Trophoblast cell (in vitro differentiated cells and primary cell): ENCODE results near the gene SPATA17.

Experiments used
- DNase-seq, 2 donors: peaks; one replicate each; pipeline ENCODE4 v3.0.0-alpha.2; 2016
- H2AFZ ChIP-seq: 2 replicates; pipeline ENCODE4 v1.6.1; 2013; ENCODE audit warnings: low read length, moderate library complexity, mild to moderate bottlenecking; ENCODE audit not compliant: insufficient read depth, poor library complexity
- H2AK5ac ChIP-seq: 2 replicates; pipeline ENCODE4 v1.6.1; 2013; ENCODE audit warnings: mild to moderate bottlenecking, low read length
- H2BK120ac ChIP-seq: 2 replicates; pipeline ENCODE4 v1.6.1; 2013; ENCODE audit warnings: low read length, mild to moderate bottlenecking, moderate library complexity; ENCODE audit not compliant: insufficient read depth, poor library complexity
- H2BK12ac ChIP-seq: 2 replicates; pipeline ENCODE4 v1.6.1; 2013; ENCODE audit warnings: mild to moderate bottlenecking, low read length, moderate library complexity
- H2BK5ac ChIP-seq: 2 replicates; pipeline ENCODE4 v1.6.1; 2013; ENCODE audit warnings: low read length, low read depth, moderate library complexity, mild to moderate bottlenecking; ENCODE audit not compliant: poor library complexity
- H3K14ac ChIP-seq: 2 replicates; pipeline ENCODE4 v1.6.1; 2013; ENCODE audit warnings: mild to moderate bottlenecking, low read length
- H3K18ac ChIP-seq: 2 replicates; pipeline ENCODE4 v1.6.1; 2013; ENCODE audit warnings: mild to moderate bottlenecking, low read length
- H3K23ac ChIP-seq: 2 replicates; pipeline ENCODE4 v1.6.1; 2013; ENCODE audit warnings: low read length
- H3K27ac ChIP-seq: 2 replicates; pipeline ENCODE4 v1.5.1; 2013; ENCODE audit warnings: low read depth, mild to moderate bottlenecking, inconsistent platforms, low read length, moderate library complexity
- H3K27me3 ChIP-seq: 2 replicates; pipeline ENCODE4 v1.6.1; 2013; ENCODE audit warnings: inconsistent platforms, mild to moderate bottlenecking, low read length, moderate library complexity; ENCODE audit not compliant: insufficient read depth
- H3K36me3 ChIP-seq, 2 experiments: 1 replicate in 1 of 2; 2 replicates in 1 of 2; pipeline ENCODE4 v1.6.1; 2013; ENCODE audit warnings: low read length in 2 of 2, mild to moderate bottlenecking in 2 of 2, moderate library complexity in 1 of 2; ENCODE audit not compliant: insufficient read depth in 2 of 2, control insufficient read depth in 1 of 2
- H3K4ac ChIP-seq: 2 replicates; pipeline ENCODE4 v1.6.1; 2013; ENCODE audit warnings: low read depth, mild to moderate bottlenecking, low read length, moderate library complexity
- H3K4me1 ChIP-seq, 2 experiments: 1 replicate in 1 of 2; 2 replicates in 1 of 2; pipeline ENCODE4 v1.6.1; 2013; ENCODE audit warnings: low read length in 2 of 2, mild to moderate bottlenecking in 2 of 2, moderate library complexity in 1 of 2; ENCODE audit not compliant: insufficient read depth in 2 of 2, control insufficient read depth in 1 of 2
- H3K4me2 ChIP-seq: 2 replicates; pipeline ENCODE4 v1.6.1; 2013; ENCODE audit warnings: inconsistent platforms, mild to moderate bottlenecking, low read length, moderate library complexity
- H3K4me3 ChIP-seq: 2 replicates; pipeline ENCODE4 v1.5.1; 2013; ENCODE audit warnings: mild to moderate bottlenecking, low read depth, low read length, inconsistent platforms
- H3K79me1 ChIP-seq: one replicate; pipeline ENCODE4 v1.6.1; 2013; ENCODE audit warnings: low read length
- H3K79me2 ChIP-seq: 2 replicates; pipeline ENCODE4 v1.6.1; 2013; ENCODE audit warnings: low read length, mild to moderate bottlenecking; ENCODE audit not compliant: control insufficient read depth, insufficient read depth, poor library complexity
- H3K9ac ChIP-seq: 2 replicates; pipeline ENCODE4 v1.6.1; 2013; ENCODE audit warnings: mild to moderate bottlenecking, low read length
- H3K9me3 ChIP-seq: 2 replicates; pipeline ENCODE4 v1.6.1; 2013; ENCODE audit warnings: low read depth, mild to moderate bottlenecking, control low read depth, inconsistent platforms, low read length; ENCODE audit not compliant: insufficient read depth
- H4K12ac ChIP-seq: 2 replicates; pipeline ENCODE4 v1.6.1; 2013; ENCODE audit warnings: low read depth, mild to moderate bottlenecking, low read length, moderate library complexity
- H4K8ac ChIP-seq: 2 replicates; pipeline ENCODE4 v1.6.1; 2013; ENCODE audit warnings: low read depth, mild to moderate bottlenecking, low read length, moderate library complexity
- H4K91ac ChIP-seq: one replicate; pipeline ENCODE4 v1.6.1; 2013; ENCODE audit warnings: low read depth, mild to moderate bottlenecking, low read length, moderate library complexity
- WGBS: extraction: QIAGEN DNeasy Blood & Tissue Kit; methylation state at CpG from one replicate; pipeline ENCODE4 v1.1.7; 2013; ENCODE audit warnings: missing lambda C conversion rate; ENCODE audit not compliant: insufficient read length, insufficient coverage; ENCODE audit errors: extremely low coverage; 5-methylcytosine and 5-hydroxymethylcytosine counted together

The SPATA17 gene

GRCh38 chr1:217895841-217896240 lies 264.7 kb downstream of the SPATA17 start:
- H4K12ac ChIP-seq: no peak overlapping the region
- H2AK5ac ChIP-seq: no peak overlapping the region
- no peaks in the 10 kb centered on the region for H3K36me3 ChIP-seq
- DNase-seq: no peak
- no peak overlapping the region for H2BK12ac ChIP-seq
- no peak overlapping the region for H2BK120ac ChIP-seq
- no peak overlapping the region for H3K14ac ChIP-seq
- no peak overlapping the region for H4K8ac ChIP-seq
- H3K27me3 ChIP-seq: no peaks in the 10 kb centered on the region
- no peak overlapping the region for H3K4me3 ChIP-seq
- H3K18ac ChIP-seq: no peak overlapping the region
- no CpG with 5 or more reads among the region's 6 CpGs for WGBS
- H2AFZ ChIP-seq: no peak overlapping the region
- no peak overlapping the region for H3K4ac ChIP-seq
- H3K4me2 ChIP-seq: no peak overlapping the region
- H3K9me3 ChIP-seq: no peaks in the 10 kb centered on the region
- H3K9ac ChIP-seq: no peak overlapping the region
- no peaks in the 10 kb centered on the region for H3K79me2 ChIP-seq
- H3K79me1 ChIP-seq: no peaks in the 10 kb centered on the region
- H3K27ac ChIP-seq: no peak overlapping the region
- no peak overlapping the region for H4K91ac ChIP-seq
- no peak overlapping the region for H2BK5ac ChIP-seq
- no peaks in the 10 kb centered on the region for H3K4me1 ChIP-seq
- no peak overlapping the region for H3K23ac ChIP-seq

GRCh38 chr1:217896490-217896889 lies 265.3 kb downstream of the SPATA17 start:
- Histone ChIP-seq H3K4me3 (no peak overlapping the region), H4K91ac (no peak overlapping the region), H2BK5ac (no peak overlapping the region), H3K4me2 (no peak overlapping the region), H2BK12ac (no peak overlapping the region), H3K4ac (no peak overlapping the region), H3K27ac (no peak overlapping the region), H3K9ac (no peak overlapping the region), H2AFZ (no peak overlapping the region), H3K79me2 (no peaks in the 10 kb centered on the region), H3K4me1 (no peaks in the 10 kb centered on the region), H2BK120ac (no peak overlapping the region), H3K23ac (no peak overlapping the region), H3K79me1 (no peaks in the 10 kb centered on the region), H4K12ac (no peak overlapping the region), H2AK5ac (no peak overlapping the region), H3K9me3 (no peaks in the 10 kb centered on the region), H4K8ac (no peak overlapping the region), H3K14ac (no peak overlapping the region), H3K18ac (no peak overlapping the region), H3K27me3 (no peaks in the 10 kb centered on the region), H3K36me3 (no peaks in the 10 kb centered on the region)
- WGBS: no CpG with 5 or more reads among the region's 1 CpG
- DNase-seq: no peak

GRCh38 chr1:217897100-217897499 lies 266.0 kb downstream of the SPATA17 start:
- Histone ChIP-seq H3K27ac (no peak overlapping the region), H3K18ac (no peak overlapping the region), H2AK5ac (no peak overlapping the region), H4K8ac (no peak overlapping the region), H3K4me1 (no peaks in the 10 kb centered on the region), H3K79me1 (no peaks in the 10 kb centered on the region), H3K4me3 (no peak overlapping the region), H2BK12ac (no peak overlapping the region), H3K23ac (no peak overlapping the region), H4K12ac (no peak overlapping the region), H3K14ac (no peak overlapping the region), H3K9ac (peak overlapping the region; percentile 34), H4K91ac (no peak overlapping the region), H3K36me3 (no peaks in the 10 kb centered on the region), H3K79me2 (no peaks in the 10 kb centered on the region), H3K27me3 (no peaks in the 10 kb centered on the region), H3K9me3 (no peaks in the 10 kb centered on the region), H2AFZ (no peak overlapping the region), H3K4ac (no peak overlapping the region), H2BK120ac (no peak overlapping the region), H2BK5ac (no peak overlapping the region), H3K4me2 (no peak overlapping the region)
- no CpG with 5 or more reads among the region's 2 CpGs for WGBS
- no peak for DNase-seq

GRCh38 chr1:217899614-217900013 lies 268.5 kb downstream of the SPATA17 start:
- Histone ChIP-seq H2BK120ac (no peak overlapping the region), H4K91ac (no peak overlapping the region), H3K4me3 (no peak overlapping the region), H3K27ac (no peak overlapping the region), H4K12ac (no peak overlapping the region), H3K9ac (no peak overlapping the region), H3K4me2 (no peak overlapping the region), H4K8ac (no peak overlapping the region), H2BK12ac (no peak overlapping the region), H3K79me2 (no peaks in the 10 kb centered on the region), H2AFZ (no peak overlapping the region), H3K23ac (no peak overlapping the region), H3K18ac (no peak overlapping the region), H3K79me1 (no peaks in the 10 kb centered on the region), H3K36me3 (no peaks in the 10 kb centered on the region), H3K27me3 (no peaks in the 10 kb centered on the region), H3K4ac (no peak overlapping the region), H2BK5ac (no peak overlapping the region), H3K9me3 (no peaks in the 10 kb centered on the region), H2AK5ac (no peak overlapping the region), H3K4me1 (no peaks in the 10 kb centered on the region), H3K14ac (no peak overlapping the region)
- DNase-seq: no peak
- no CpG with 5 or more reads among the region's 1 CpG for WGBS
